AG08395 (cell line): ENCODE data around the gene BGN.

Experiments
- DNase-seq: peaks from one replicate; pipeline ENCODE4 v3.0.0; 2012; ENCODE audit warnings: mixed read lengths, low spot score

Gene BGN

GRCh38 chrX:153526801-153527200 is 32.0 kb downstream of the BGN start:
- no peak for DNase-seq

DNA sequence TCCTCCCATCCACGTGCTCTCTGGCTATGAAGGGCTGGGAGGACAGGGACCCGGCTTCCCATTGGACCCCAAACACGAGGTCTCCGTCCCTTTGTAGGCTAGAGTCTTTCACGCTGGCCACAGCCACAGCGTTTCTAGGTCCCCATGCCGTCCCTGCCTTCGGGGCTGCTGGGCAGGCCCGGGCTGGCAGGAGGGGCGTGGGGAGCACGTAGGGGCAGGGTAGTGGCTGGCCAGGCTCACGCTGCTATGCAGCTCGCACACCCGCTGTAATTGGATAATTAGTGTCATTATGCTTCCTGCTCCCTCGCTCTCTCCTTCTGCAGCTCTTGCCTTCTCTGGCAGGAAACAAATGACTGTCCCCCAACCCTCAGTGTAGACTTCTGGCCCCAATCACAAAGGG is 32.4 kb downstream of the BGN start:
- no peak for DNase-seq

GRCh38 chrX:153530411-153531129 is 35.8 kb downstream of the BGN start:
- DNase-seq = no peak

DNA sequence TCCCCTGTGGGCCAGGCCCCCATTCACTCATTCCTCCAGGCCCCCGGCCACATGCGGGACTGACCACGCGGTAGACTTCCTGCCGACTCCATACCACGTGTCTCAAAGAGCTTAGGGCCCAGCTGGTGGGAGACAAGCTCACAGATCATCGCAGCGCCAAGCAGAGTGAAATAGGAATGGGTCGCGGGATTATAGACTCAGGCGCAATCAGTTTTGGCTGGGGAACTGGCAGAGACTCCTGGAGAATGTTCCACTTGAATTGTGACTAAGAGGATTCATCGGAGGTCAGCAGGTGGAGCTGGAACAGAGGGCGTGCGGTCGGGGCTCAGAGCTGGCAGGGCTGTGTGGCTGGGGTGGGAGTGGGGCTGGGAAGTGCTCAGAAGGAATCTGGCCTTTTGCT is 38.3 kb downstream of the BGN start:
- no peak for DNase-seq

- DNase-seq = no peak
Observed at GRCh38 chrX:153537080-153537479, 42.3 kb downstream of the BGN start.

DNA sequence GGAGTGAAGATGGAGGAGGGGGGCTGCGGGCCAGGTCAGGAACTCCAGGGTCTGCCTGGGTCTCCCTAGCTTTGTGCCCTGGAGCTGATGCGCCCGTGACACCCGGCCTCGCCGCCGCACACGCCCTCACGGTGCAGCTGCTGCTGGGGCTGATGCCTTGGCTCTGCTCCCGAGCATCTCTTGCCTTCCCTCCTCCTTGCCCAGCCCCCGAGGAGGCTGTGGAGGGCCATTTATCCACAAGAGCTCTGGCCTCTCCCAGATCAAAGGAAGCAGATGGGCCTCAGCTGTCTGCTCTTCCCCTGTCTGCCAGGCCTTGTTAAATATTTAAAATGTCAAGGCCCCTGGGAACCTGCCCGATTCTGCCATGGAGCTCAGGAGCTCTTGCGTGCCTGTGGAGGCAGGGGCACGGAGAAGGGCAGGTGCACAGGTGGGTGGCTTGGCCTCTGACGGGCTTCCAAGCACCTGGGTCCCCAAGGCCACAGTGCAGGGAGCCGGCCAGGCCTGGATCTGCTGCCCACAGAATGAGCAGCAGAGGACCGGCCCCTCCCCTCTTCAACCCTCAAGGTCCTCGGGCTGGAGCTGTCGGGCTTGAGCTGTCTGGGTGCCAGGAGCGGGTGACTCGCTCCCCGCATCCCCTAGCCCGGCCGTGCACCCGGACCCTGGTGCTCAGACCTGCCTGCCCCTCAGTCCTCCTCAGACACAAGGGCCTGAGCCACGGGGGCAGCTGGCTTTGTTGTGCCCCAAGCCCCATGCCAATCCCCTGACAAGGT is 42.9 kb downstream of the BGN start:
- no peak for DNase-seq

DNA sequence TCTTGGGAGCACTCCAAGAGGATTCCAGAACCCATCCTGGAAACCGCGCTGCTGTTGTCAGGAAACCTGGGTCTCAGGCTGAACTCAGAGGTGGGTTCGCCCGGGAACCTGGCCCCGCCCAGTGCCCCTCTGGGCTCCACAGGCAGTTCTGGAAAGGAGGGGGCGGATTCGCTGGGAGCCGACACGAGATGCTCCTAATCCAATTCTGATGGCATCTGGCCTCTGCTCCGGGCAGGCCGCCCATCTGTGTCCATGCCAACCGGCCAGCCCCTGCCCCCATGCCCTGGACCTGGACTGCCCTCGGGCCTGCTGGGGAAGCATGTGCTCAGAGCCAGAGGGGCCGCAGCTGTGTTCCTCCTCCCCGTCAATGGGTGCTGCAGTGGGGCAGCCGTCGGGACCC is 43.6 kb downstream of the BGN start:
- DNase-seq = no peak

GRCh38 chrX:153539171-153539978 is 44.6 kb downstream of the BGN start:
- peak; percentile 68 for DNase-seq

GRCh38 chrX:153539979-153540358 is 45.2 kb downstream of the BGN start:
- DNase-seq = no peak

- no peak for DNase-seq
Observed at GRCh38 chrX:153544727-153545126, 49.9 kb downstream of the BGN start.

DNA sequence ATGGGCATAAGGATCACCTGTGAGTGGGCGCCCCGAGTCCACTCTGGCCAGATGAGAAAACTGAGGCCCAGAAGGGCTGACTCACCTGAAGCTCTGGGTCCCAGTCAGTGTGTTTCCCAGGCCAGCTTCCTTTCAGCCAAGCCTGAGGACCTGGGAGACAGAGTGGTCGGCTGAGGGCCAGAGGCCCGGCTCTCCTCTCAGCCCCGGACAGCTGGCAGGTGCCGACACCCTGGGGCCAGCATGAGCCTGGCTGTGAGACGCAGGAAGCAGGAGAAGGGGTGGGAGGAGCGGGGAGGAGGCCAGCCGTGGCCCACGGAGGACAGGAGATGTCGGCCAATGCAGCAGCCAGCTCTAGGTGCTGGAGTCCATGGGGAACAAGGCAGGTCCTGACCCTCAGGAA is 51.6 kb downstream of the BGN start:
- DNase-seq = no peak

DNA sequence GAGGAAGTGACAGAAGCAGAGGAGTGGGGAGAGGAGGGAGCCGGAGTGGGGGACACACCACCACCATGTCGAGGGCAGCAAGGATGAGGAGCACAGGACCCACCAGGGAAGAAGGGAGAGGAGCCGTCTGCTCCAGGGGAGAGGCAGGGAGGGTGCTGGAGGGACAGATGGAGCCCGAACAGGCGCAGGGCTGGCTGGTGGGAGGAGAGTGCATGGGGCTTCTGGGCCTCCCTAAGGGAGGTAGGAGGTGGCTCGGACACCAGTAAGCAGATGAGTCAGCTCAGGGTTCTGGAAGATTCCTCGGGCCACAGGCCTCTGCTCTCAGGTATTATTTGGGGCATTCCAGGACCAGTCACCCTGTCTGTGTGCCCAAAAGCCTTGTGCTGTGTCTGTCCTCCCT is 52.4 kb downstream of the BGN start:
- DNase-seq = no peak

- DNase-seq = no peak
Observed at GRCh38 chrX:153549231-153549630, 54.5 kb downstream of the BGN start.

DNA sequence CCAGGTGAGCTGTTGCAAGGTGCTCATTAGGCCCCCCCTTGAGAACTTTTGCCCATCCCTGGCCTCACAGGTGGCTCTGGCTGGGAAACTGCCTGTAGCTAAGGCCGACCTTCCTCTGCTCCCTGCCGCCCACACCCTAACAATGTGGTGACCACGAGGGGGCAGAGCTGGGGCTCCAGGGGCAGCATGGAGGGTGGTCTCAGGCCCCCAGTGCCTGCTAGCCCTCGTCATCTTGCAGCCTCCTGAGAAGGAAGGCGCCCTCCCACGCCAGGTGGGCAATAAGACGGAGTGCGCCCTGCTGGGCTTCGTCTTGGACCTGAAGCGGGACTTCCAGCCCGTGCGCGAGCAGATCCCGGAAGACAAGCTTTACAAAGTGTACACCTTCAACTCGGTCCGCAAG is 55.0 kb downstream of the BGN start:
- DNase-seq = no peak

GRCh38 chrX:153551135-153551534 is 56.4 kb downstream of the BGN start:
- DNase-seq = peak; percentile 49

- DNase-seq = peak; percentile 70
Observed at GRCh38 chrX:153554519-153555167, 59.9 kb downstream of the BGN start.

GRCh38 chrX:153556767-153557166 is 62.0 kb downstream of the BGN start:
- DNase-seq = no peak

GRCh38 chrX:153557618-153558355 is 63.0 kb downstream of the BGN start:
- DNase-seq = no peak
